SK-N-SH (cell line): ENCODE results near the gene MOK. TPM values are rescaled to one million over a fixed set of nuclear protein-coding genes. Genes with fewer than 3 reads are reported as not detected.

Experiments
- CTCF ChIA-PET: fragments of 300-600, 350-600 bp; formaldehyde crosslinking; extraction: SDS; loops from one replicate; lab custom pipeline; 2021; lab: Yijun Ruan, JAX
- POLR2A ChIA-PET: fragments of 350-600 bp; sonication (Branson Sonifier 250); formaldehyde crosslinking; extraction: SDS; loops from one replicate; lab custom pipeline; 2020; ENCODE audit warnings: antibody characterized with exemption, inconsistent platforms; lab: Yijun Ruan, JAX
- DNase-seq: peaks from one replicate; pipeline ENCODE4 v3.0.0; 2012
- H2AFZ ChIP-seq: fragments of 200-600 bp; sonication (generic); 2 replicates; pipeline ENCODE4 v1.8.1; 2016; ENCODE audit warnings: antibody characterized with exemption, mild to moderate bottlenecking, low read depth
- H3F3A ChIP-seq: fragments of 200-600 bp; sonication (generic); replicated peaks from 2 replicates; pipeline ENCODE3; 2016; ENCODE audit warnings: antibody characterized with exemption, mild to moderate bottlenecking; ENCODE audit not compliant: insufficient read depth
- H3K27ac ChIP-seq, 2 experiments: fragments of 200-500 bp in 1 of 2; fragments of 200-600 bp in 1 of 2; sonication (Bioruptor generic) in 1 of 2; sonication (generic), shearing (Covaris generic) in 1 of 2; 2 replicates each; pipeline versions ENCODE4 v1.5.1 to v1.6.1; 2014 to 2016; ENCODE audit warnings: low read depth in 2 of 2, inconsistent platforms in 1 of 2, low read length in 1 of 2, mild to moderate bottlenecking in 1 of 2, mixed read lengths in 1 of 2
- H3K27me3 ChIP-seq: fragments of 200-600 bp; sonication (generic), shearing (Covaris generic); 2 replicates; pipeline ENCODE4 v1.6.1; 2016; ENCODE audit warnings: mixed run types; ENCODE audit not compliant: insufficient read depth
- H3K36me3 ChIP-seq, 2 experiments: fragments of 200-500 bp in 1 of 2; fragments of 200-600 bp in 1 of 2; sonication (Bioruptor generic) in 1 of 2; sonication (generic) in 1 of 2; replicated peaks in 1 of 2; 2 replicates each; pipeline versions ENCODE3 to v1.5.1; 2014 to 2016; ENCODE audit warnings: low read length in 1 of 2, mild to moderate bottlenecking in 1 of 2; ENCODE audit not compliant: insufficient read depth in 2 of 2, control insufficient read depth in 1 of 2
- H3K4me1 ChIP-seq, 2 experiments: fragments of 200-500 bp in 1 of 2; fragments of 200-600 bp in 1 of 2; sonication (Bioruptor generic) in 1 of 2; sonication (generic), shearing (Covaris generic) in 1 of 2; 2 replicates each; pipeline versions ENCODE4 v1.5.1 to v1.6.1; 2014 to 2016; ENCODE audit warnings: low read depth in 1 of 2, low read length in 1 of 2, mixed run types in 1 of 2; ENCODE audit not compliant: insufficient read depth in 2 of 2, control insufficient read depth in 1 of 2
- H3K4me2 ChIP-seq: fragments of 200-600 bp; sonication (generic), shearing (Covaris generic); 2 replicates; pipeline ENCODE4 v1.6.1; 2017; ENCODE audit warnings: mixed run types
- H3K4me3 ChIP-seq, 2 experiments: fragments of 200-500 bp in 1 of 2; fragments of 200-600 bp in 1 of 2; sonication (Bioruptor generic) in 1 of 2; sonication (generic), shearing (Covaris generic) in 1 of 2; 2 replicates each; pipeline versions ENCODE4 v1.5.1 to v1.8.1; 2014 to 2016; ENCODE audit warnings: low read depth in 2 of 2, inconsistent platforms in 1 of 2, low read length in 1 of 2, mild to moderate bottlenecking in 1 of 2, mixed read lengths in 1 of 2, moderate library complexity in 1 of 2
- H3K79me2 ChIP-seq: fragments of 200-600 bp; sonication (generic); 2 replicates; pipeline ENCODE4 v1.8.1; 2017; ENCODE audit warnings: mild to moderate bottlenecking; ENCODE audit not compliant: insufficient read depth
- H3K9ac ChIP-seq: fragments of 200-600 bp; sonication (generic); 2 replicates; pipeline ENCODE4 v1.6.1; 2017; ENCODE audit warnings: mixed run types
- H3K9me2 ChIP-seq: fragments of 200-600 bp; sonication (generic); 2 replicates; pipeline ENCODE4 v1.6.1; 2017; ENCODE audit warnings: mixed run types
- H3K9me3 ChIP-seq: fragments of 200-600 bp; sonication (generic); 2 replicates; pipeline ENCODE4 v1.6.1; 2017; ENCODE audit warnings: mixed run types, mild to moderate bottlenecking, moderate library complexity
- H4K20me1 ChIP-seq: fragments of 200-600 bp; sonication (generic); 2 replicates; pipeline ENCODE4 v1.6.1; 2017; ENCODE audit warnings: mild to moderate bottlenecking, mixed run types; ENCODE audit not compliant: insufficient read depth
- EZH2phosphoT487 ChIP-seq: fragments of 200-600 bp; sonication (generic); IDR thresholded peaks from 2 replicates; pipeline ENCODE4 v1.6.1; 2017; ENCODE audit warnings: low read depth, mixed run types, mild to moderate bottlenecking, antibody characterized with exemption, moderate library complexity, borderline replicate concordance
- GABPA ChIP-seq: IDR thresholded peaks from 2 replicates; pipeline ENCODE4 v1.4.0; 2012; ENCODE audit warnings: low read depth, mild to moderate bottlenecking
- GATA2 ChIP-seq: sonication (generic); formaldehyde crosslinking; IDR thresholded peaks from 2 replicates; pipeline ENCODE4 v1.5.0; 2020; ENCODE audit warnings: mild to moderate bottlenecking, missing genetic modification reagents
- JUND ChIP-seq: IDR thresholded peaks from 2 replicates; pipeline ENCODE4 v1.4.0; 2012
- MEF2A ChIP-seq: IDR thresholded peaks from 2 replicates; pipeline ENCODE4 v1.4.0; 2012; ENCODE audit warnings: low read depth, borderline replicate concordance
- MXI1 ChIP-seq: IDR thresholded peaks from 2 replicates; pipeline ENCODE4 v1.6.1; 2012; ENCODE audit warnings: mild to moderate bottlenecking, low read depth, low read length, improper control_type of control experiment
- RCOR1 ChIP-seq: fragments of 150-350 bp; IDR thresholded peaks from 2 replicates; pipeline ENCODE4 v1.6.1; 2017; ENCODE audit warnings: antibody characterized with exemption, low read length
- RFX5 ChIP-seq: IDR thresholded peaks from 2 replicates; pipeline ENCODE4 v1.6.1; 2012; ENCODE audit warnings: mild to moderate bottlenecking, improper control_type of control experiment, low read length
- SIN3A ChIP-seq: IDR thresholded peaks from 2 replicates; pipeline ENCODE4 v1.6.1; 2012; ENCODE audit warnings: low read depth, mild to moderate bottlenecking, low read length, moderate library complexity, borderline replicate concordance
- SMC3 ChIP-seq: IDR thresholded peaks from 2 replicates; pipeline ENCODE4 v1.6.1; 2012; ENCODE audit warnings: low read depth, low read length, improper control_type of control experiment
- YY1 ChIP-seq: IDR thresholded peaks from 2 replicates; pipeline ENCODE4 v1.4.0; 2012; ENCODE audit warnings: low read depth, mild to moderate bottlenecking
- WGBS: methylation state at CpG from one replicate; pipeline ENCODE4 v1.1.6; 2017; ENCODE audit warnings: low lambda C conversion rate; 5-methylcytosine and 5-hydroxymethylcytosine counted together
- polyA plus RNA-seq, 3 experiments: library from polyadenylated mRNA; depleted of rRNA; stranded (reverse); fragments of >200 nt; gene quantifications; 2 replicates each; pipeline ENCODE4 v1.2.3, GENCODE V29; 2012
- TF ChIP-seq, protein P1 (sequence below): IDR thresholded peaks from 2 replicates; pipeline ENCODE4; 2012
- TF ChIP-seq, protein P2 (sequence below): IDR thresholded peaks from 2 replicates; pipeline ENCODE4 v1.4.0; 2012; ENCODE audit warnings: low read depth, borderline replicate concordance

Gene MOK
- polyA plus RNA-seq, 1 of the 3 experiments (the other 2 are of a cell fraction): 13.3 TPM

- TF ChIP-seq GABPA (no peak), MXI1 (peak; percentile 80), SMC3 (0 out of 2 replicates have a peak, but pooled peaks have one; percentile 1), MEF2A (no peak), RFX5 (0 out of 2 replicates have a peak, but pooled peaks have one; percentile 65), RCOR1 (peak; percentile 57; the same call in 1 of the 2 replicates)
Observed at GRCh38 chr14:102319351-102320032, 14.5 kb upstream of the MOK start, which contains the start of gene ZNF839 (continued).

DNA sequence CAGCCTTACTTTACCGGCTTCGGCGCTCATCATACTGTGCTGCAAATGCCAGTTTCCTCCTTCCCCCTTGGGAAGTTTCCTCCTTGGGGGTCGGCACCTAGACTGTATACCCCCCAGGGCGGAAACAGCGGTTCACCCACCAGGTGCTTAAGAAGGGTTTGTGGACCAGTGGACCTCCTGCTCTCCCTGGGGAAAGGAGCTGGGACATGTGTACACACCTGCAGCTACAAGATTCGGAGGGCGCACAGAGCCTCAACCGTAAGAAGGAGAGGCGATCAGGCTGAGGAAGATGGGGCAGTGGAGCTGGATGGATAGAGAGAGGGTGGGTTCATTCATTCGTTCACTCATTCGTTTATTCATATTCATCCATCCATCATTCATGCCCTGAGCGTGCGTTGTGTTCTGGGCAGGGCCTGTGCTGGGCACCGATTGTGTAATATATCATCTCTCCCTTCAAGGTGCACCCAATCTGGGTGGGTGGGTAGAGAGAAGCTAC is 13.9 kb upstream of the MOK start:
- ChIA-PET CTCF (interaction anchor here (0.9 to 7.4 kb wide), 4 partner anchors 221 to 358 kb away, joined by 3 to 65 read pairs (median 4); no protein-coding TSS in a partner anchor), POLR2A (no interaction called here)
- peaks cover 15% of the 10 kb centered on the region for H3K79me2 ChIP-seq
- peak overlapping the region; percentile 64 for H2AFZ ChIP-seq
- peak overlapping the region; percentile 82 for H3K4me2 ChIP-seq
- H3K27ac ChIP-seq: peak overlapping the region; percentile 59 to 86; a peak in 2 of 4 replicates
- no peaks in the 10 kb centered on the region for H4K20me1 ChIP-seq
- no peaks in the 10 kb centered on the region for H3K9me3 ChIP-seq
- no peak for DNase-seq
- H3F3A ChIP-seq: peaks cover 20% of the 10 kb centered on the region
- no peaks in the 10 kb centered on the region for H3K27me3 ChIP-seq
- H3K4me3 ChIP-seq: peak overlapping the region; percentile 77 to 80
- no peak for TF ChIP-seq JUND
- no peak for TF ChIP-seq GATA2 (CRISPR knock-in tag)
- no peak for TF ChIP-seq RCOR1
- TF ChIP-seq, protein P1, sequence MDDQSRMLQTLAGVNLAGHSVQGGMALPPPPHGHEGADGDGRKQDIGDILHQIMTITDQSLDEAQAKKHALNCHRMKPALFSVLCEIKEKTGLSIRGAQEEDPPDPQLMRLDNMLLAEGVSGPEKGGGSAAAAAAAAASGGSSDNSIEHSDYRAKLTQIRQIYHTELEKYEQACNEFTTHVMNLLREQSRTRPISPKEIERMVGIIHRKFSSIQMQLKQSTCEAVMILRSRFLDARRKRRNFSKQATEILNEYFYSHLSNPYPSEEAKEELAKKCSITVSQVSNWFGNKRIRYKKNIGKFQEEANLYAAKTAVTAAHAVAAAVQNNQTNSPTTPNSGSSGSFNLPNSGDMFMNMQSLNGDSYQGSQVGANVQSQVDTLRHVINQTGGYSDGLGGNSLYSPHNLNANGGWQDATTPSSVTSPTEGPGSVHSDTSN: no peak
- TF ChIP-seq MXI1: no peak
- TF ChIP-seq, protein P2, sequence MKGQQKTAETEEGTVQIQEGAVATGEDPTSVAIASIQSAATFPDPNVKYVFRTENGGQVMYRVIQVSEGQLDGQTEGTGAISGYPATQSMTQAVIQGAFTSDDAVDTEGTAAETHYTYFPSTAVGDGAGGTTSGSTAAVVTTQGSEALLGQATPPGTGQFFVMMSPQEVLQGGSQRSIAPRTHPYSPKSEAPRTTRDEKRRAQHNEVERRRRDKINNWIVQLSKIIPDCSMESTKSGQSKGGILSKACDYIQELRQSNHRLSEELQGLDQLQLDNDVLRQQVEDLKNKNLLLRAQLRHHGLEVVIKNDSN: no peak
- no peaks in the 10 kb centered on the region for H3K9me2 ChIP-seq
- peak overlapping the region; percentile 89 for H3K9ac ChIP-seq
- peaks cover 5 to 28% of the 10 kb centered on the region in 2 experiments; a peak in 3 of 4 replicates for H3K4me1 ChIP-seq
- H3K36me3 ChIP-seq: peaks cover 0 to 5% of the 10 kb centered on the region in 2 experiments
- WGBS: 76% methylated on average over 15 of the region's 15 CpGs

GRCh38 chr14:102317564-102318248 is 12.7 kb upstream of the MOK start:
- H2AFZ ChIP-seq: peak overlapping the region; percentile 79
- H3K4me1 ChIP-seq: peaks cover 5 to 26% of the 10 kb centered on the region in 2 experiments; a peak in 3 of 4 replicates
- H4K20me1 ChIP-seq: no peaks in the 10 kb centered on the region
- peaks cover 0 to 3% of the 10 kb centered on the region in 2 experiments for H3K36me3 ChIP-seq
- no peaks in the 10 kb centered on the region for H3K27me3 ChIP-seq
- peak overlapping the region; percentile 83 for H3K4me2 ChIP-seq
- H3K9ac ChIP-seq: peak overlapping the region; percentile 57; the same call in 1 of the 2 replicates
- no peaks in the 10 kb centered on the region for H3K9me3 ChIP-seq
- peak overlapping the region; percentile 59 to 62 for H3K4me3 ChIP-seq
- 60% methylated on average over 12 of the region's 12 CpGs for WGBS
- ChIA-PET POLR2A (interaction anchor here (0.7 kb wide), 1 partner anchor 127 kb away, joined by 3 read pairs; no protein-coding TSS in a partner anchor), CTCF (interaction anchor here (0.6 to 7.4 kb wide), 22 partner anchors 13 to 1642 kb away, joined by 3 to 65 read pairs (median 3); partner anchors contain the start of gene MOK)
- peak; percentile 42; the same call in 1 of the 2 replicates for TF ChIP-seq YY1
- no peak for TF ChIP-seq EZH2phosphoT487
- no peak for TF ChIP-seq SIN3A
- H3K27ac ChIP-seq: peak overlapping the region; percentile 70 to 90
- no peak for DNase-seq
- H3K9me2 ChIP-seq: no peaks in the 10 kb centered on the region
- peaks cover 16% of the 10 kb centered on the region for H3F3A ChIP-seq
- H3K79me2 ChIP-seq: peaks cover 12% of the 10 kb centered on the region
